HT1080 (cell line): ENCODE results near the gene TMEM273. TPM values are rescaled to one million over a fixed set of nuclear protein-coding genes. Genes with fewer than 3 reads are reported as not detected.

ENCODE experiments used
- DNase-seq: peaks from one replicate; pipeline ENCODE4 v3.0.0-alpha.2; 2015; ENCODE audit warnings: low read depth
- total RNA-seq: library from RNA; depleted of rRNA; stranded (reverse); fragments of >200 nt; shearing (Covaris generic); gene quantifications from 2 replicates; pipeline ENCODE4 v1.2.3, GENCODE V29; 2014

The TMEM273 gene
- total RNA-seq, 1 experiment from 2014 or later: not detected

DNA sequence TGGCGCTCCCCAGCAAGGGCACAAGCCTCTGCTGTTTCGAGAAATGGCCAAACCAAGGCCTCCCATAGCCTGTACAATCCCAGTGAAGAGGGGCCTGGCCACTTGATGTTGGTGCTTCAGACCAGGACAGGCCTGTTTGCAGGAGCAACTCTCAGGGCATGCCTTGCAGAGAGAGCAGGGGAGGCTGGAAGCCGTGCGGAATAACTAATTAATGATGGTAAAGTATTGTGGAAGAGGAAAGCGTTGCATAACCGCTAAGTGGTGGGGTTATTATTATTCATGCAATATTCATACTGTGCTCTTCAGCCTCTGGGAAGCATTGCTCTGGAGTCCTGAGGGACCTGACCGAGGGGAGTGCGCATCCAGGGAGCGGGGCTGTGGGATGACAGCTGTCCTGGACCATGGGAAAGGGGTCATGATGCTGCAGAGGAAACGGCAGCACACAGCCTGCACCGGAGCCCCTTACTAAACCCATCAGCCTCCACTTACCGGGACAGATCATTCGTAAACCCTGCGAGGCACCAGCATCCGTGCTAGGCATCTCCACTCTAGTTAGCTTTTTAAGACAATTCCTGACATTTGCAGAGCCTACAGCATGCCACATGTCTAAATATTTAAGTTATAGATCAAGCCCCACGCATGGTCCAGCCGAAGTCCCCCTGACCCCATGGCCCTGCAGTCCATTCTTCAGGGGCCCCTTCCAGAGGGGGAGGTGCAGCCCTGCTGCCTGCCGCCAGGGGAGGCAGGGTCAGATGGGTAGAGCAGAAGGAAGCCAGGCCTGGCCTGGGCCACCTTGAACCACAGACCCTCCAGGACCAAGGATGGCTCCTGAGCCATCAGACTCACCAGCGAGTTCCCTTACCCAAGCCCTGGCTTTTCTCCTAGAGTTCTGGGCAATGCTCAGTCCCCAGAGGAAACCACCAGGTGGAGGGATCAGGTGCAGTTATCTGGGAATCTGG is 11.6 kb downstream of the TMEM273 start:
- DNase-seq: no peak

- DNase-seq: no peak
These were observed 12.4 kb downstream of the TMEM273 start for GRCh38 chr10:49175587-49176309.

- no peak for DNase-seq
These were observed 13.2 kb downstream of the TMEM273 start for GRCh38 chr10:49174926-49175500.

GRCh38 chr10:49174261-49174925 is 13.8 kb downstream of the TMEM273 start:
- DNase-seq: no peak

DNA sequence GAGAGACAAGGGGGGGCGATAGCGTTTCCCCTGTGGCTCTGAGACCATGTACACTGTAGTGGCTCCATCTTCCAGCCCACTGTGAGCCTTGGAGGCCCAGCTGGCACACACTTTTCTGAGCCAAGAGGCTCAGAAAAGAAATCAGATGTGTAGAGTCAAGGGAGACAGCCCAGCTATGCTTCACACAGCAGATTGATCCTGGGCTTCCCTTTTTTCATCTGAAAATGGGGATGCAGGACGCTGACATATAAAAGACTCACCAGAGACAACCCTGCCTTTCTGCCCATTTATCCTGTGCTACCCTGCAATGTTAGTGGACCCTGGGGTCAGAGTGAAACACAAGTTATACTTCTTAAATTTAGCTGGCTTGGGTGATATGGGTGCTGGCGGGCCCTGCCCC is 14.3 kb downstream of the TMEM273 start:
- no peak for DNase-seq

- no peak for DNase-seq
These were observed 14.9 kb downstream of the TMEM273 start for GRCh38 chr10:49173201-49173772.

DNA sequence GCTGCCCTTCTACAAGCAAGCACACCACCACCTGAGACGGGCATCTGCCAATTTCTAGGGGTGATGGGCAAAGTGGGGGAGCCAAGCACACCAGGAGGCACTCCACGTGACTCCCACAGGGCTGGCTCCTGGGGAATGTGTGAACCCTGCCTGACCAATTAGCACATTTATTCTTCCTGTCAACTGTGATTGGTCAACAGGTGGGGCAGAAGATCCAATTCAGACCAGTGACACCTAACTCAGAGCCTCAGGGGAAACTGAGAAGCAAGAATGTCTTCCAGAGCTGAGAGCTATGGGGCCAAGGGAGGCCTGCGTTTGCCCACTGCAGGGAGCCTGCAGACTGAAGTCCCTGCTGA is 15.4 kb downstream of the TMEM273 start:
- no peak for DNase-seq

DNA sequence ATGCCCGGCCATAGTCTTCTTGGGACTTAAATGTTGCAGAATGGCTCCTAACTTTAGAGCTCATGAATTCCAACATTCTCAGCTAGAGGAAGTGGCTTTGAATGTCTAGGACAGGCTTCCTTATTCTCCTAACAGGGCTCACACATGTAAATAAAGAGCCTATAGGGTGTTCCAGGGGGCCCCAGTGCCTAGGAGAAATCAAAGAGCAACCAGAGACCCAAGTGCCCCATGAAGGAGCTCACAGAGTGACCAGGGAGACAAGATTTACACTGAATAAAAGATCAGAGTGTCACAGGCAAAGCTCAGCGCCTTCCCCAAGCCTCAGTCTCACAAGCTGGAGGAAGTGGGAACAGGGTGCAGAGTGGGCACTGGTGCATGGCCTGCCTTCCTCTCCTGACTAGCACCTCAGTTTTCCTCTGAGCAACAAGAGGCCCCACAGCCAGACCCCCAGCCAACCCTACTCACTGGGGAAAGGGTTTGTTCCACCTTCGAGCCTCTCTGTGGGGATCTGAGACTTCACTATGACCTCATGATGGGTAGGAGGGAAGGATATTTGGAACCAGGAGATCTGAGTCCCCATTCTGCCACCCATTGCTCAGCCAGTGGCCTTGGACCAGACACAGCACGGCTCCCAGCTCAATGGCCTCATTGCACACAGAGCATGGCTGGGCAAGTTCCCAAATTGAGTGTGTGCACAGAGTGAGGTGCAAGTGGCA is 16.0 kb downstream of the TMEM273 start:
- DNase-seq: no peak

GRCh38 chr10:49171326-49172060 is 16.7 kb downstream of the TMEM273 start:
- no peak for DNase-seq

DNA sequence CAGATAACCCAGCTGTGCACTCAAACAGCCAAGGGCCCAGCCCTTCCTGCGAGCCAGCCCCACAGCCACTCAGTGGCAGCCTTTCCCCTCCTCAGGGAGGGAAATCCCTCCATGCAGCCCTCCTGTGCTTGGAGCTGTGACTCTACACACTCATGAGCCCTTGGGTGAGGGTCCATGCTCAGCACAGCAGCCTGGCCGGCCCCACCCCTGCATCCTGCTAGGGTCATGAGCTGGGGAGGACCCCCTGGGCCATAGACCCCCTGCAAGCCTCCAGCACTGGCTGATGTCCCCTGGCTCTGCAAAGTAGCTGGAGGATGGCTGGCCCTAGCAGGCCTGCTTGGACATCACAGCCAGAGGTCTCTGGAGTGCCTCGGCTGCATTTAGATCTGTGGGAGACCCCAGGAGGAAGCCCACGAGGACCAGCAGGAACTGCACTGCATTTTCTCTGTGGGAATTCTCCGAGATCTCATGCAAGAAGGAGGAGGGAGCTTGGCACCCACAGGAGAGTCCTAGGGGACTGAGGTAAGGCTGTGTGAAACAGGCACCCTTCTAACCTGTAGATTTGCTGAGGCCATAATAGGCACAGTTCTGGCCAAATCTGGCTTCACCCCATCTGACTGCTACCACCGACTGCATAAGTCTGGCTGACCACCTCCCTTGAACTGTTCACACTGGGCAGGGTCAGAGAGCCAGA is 17.4 kb downstream of the TMEM273 start:
- DNase-seq: no peak

- no peak for DNase-seq
These were observed 18.4 kb downstream of the TMEM273 start for GRCh38 chr10:49169776-49170175.

GRCh38 chr10:49168831-49169500 is 19.2 kb downstream of the TMEM273 start:
- DNase-seq: peak; percentile 8

- no peak for DNase-seq
These were observed 20.0 kb downstream of the TMEM273 start for GRCh38 chr10:49168171-49168540.

- no peak for DNase-seq
These were observed 20.6 kb downstream of the TMEM273 start for GRCh38 chr10:49167425-49168170.

- DNase-seq: no peak
These were observed 21.4 kb downstream of the TMEM273 start for GRCh38 chr10:49166484-49167400.

DNA sequence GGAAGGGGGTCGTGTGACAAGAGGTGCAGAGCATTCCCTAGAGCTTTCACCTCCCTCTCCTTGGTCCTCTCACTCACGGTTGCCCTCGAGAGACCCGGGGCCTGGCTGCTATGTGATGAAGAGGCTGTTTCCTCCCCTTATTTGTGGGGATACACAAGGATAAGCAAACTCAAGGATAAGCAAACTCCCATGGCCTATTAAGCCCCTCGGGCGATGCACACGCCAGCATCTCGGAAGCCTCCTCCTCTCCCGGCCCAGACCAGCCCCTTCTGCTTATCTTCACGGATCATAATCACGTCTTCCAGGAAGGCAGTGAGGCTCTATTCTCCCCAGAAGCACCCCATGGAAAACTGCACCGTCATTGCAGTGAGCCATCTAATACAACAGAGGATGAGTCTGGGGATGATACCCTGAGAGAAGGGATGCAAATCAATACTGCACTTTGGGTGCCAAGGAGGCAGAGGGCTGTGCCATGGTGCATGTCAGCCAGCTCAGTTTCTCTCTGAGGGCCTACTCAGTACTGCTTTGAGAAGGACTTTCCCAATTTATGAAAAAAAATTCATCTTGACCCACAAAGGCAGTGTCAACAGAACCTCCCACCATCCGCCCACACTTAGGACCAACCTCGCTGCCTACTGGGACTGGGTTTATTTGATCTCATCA is 22.2 kb downstream of the TMEM273 start:
- DNase-seq: no peak
